HG03558 (cell line): ENCODE results near the gene AHCY.
"Not testable (repeated sequence)": the region's sequence is repeated elsewhere in the genome, so short reads cannot be mapped to it uniquely, and the experiment has no call there.

Experiments
- ATAC-seq: cut with Tn5 transposase; IDR thresholded peaks from one replicate; pipeline ENCODE4 v1.9.1; 2021; ENCODE audit warnings: moderate number of reproducible peaks; ENCODE audit not compliant: unreplicated experiment; ENCODE audit errors: extremely low read depth

The AHCY gene

GRCh38 chr20:34302723-34303533 lies at the start of gene AHCY:
TSS of gene AHCY (minus strand) at chr20:34303355. CDS start at chr20:34303270, 85 bp downstream.
- peak; percentile 63 for ATAC-seq

- ATAC-seq, result no peak
Measured at GRCh38 chr20:34350095-34350494, 46.9 kb upstream of the AHCY start.

DNA sequence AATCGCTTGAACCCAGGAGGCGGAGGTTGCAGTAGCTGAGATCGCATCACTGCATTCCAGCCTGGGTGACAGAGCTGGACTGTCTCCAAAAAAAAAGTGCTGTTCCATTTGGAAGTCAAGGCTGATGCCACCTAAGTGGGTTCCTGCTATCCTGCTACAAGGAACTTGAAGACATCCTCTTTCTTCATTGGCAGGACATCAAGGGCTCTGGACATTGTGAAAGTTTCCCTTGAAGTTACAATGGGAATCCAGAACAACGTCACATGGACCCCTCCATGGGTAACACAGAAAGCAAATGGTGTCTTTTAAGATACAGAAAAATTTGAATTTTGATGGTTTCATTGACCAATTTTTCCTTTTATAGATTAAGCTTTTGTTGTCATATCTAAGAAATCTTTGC lies 44.4 kb upstream of the AHCY start:
- ATAC-seq, result no peak

DNA sequence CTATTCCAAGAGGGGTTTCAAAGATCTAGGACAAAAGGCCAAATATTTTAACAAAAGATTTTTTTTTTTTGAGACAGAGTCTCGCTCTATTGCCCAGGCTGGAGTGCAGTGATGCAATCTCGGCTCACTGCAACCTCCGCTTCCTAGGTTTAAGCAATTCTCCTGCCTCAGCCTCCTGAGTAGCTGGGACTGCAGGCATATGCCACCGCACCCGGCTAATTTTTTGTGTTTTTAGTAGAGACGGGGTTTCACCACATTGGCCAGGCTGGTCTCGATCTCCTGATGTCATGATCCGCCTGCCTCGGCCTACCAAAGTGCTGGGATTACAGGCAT lies 43.3 kb upstream of the AHCY start:
- not testable (repeated sequence) for ATAC-seq

DNA sequence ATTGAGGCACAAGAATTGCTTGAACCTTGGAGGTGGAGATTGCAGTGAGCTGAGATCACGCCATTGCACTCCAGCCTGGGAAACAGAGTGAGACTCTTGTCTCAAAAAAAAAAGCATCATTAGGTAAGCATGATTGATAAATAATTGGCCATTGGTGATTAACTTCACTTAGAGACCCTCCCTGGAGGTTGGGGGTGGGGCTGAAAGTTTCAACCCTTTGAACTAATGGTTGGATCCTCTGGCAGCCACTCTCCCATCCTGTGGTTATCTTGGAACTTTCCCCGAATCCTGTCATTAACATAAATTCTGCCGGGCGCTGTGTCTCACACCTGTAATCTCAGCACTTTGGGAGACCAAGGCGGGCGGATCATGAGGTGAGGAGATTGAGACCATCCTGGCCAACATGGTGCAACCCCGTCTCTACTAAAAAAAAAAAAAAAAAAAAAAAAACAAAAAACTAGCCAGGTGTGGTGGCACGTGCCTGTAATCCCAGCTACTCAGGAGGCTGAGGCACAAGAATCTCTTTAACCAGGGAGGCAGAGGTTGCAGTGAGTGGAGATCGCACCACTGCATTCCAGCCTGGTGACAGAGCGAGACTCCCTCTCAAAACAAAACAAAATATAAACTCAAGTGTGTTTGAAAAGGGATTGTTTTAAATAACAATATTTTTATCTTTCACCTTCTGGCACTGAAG lies 42.8 kb upstream of the AHCY start:
- ATAC-seq, result not testable (repeated sequence)

- ATAC-seq, result no peak
Measured at GRCh38 chr20:34345402-34345736, 42.2 kb upstream of the AHCY start.

GRCh38 chr20:34344238-34344637 lies 41.1 kb upstream of the AHCY start:
- ATAC-seq, result no peak

DNA sequence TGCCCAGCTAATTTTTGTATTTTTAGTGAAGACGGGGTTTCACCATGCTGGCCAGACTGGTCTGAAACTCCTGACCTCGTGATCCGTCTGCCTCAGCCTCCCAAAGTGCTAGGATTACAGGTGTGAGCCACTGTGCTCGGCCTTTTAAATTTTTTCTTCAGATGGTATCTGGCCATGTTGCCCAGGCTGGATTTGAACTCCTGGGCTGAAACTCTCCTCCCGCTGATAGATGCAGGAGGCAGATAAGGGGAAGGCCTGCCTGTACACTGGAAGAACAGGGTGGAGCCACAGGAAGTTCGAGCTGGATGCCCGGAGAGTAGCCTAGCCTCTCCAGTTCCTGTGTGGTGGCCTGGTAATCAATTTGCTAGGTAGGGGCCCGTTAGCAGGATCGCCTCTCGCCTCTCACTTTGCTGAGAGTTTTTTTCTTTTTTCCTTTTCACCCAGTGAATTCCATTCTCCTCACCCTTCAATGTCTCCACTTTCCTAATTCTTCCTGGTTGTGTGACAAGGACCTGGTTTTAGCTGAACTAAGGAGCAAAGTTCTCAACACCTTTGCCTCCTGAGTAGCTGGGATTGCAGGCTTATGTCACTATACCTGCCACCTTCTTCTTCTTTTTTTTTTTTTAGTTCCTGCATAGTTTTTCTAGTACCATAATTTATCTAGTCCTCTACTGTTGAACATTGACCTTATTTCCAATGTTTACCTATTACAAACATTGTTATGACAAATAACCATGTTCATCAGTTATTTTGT lies 40.5 kb upstream of the AHCY start:
- no peak for ATAC-seq

DNA sequence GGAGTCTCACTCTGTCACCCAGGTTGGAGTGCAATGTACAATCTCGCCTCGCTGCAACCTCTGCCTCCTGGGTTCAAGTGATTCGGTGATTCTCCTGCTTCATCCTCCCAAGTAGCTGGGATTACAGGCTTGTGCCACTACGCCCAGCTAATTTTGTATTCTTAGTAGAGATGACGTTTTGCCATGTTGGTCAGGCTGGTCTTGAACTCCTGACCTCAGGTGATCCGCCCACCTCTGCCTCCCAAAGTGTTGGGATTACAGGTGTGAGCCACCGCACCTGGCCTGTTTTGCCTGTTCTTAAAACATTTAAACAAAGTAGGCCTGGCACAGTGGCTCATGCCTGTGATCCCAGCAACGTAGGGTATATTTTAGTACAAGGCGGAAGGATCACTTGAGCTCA lies 38.0 kb upstream of the AHCY start:
- ATAC-seq, result not testable (repeated sequence)

GRCh38 chr20:34340726-34341125 lies 37.6 kb upstream of the AHCY start:
- ATAC-seq, result not testable (repeated sequence)

DNA sequence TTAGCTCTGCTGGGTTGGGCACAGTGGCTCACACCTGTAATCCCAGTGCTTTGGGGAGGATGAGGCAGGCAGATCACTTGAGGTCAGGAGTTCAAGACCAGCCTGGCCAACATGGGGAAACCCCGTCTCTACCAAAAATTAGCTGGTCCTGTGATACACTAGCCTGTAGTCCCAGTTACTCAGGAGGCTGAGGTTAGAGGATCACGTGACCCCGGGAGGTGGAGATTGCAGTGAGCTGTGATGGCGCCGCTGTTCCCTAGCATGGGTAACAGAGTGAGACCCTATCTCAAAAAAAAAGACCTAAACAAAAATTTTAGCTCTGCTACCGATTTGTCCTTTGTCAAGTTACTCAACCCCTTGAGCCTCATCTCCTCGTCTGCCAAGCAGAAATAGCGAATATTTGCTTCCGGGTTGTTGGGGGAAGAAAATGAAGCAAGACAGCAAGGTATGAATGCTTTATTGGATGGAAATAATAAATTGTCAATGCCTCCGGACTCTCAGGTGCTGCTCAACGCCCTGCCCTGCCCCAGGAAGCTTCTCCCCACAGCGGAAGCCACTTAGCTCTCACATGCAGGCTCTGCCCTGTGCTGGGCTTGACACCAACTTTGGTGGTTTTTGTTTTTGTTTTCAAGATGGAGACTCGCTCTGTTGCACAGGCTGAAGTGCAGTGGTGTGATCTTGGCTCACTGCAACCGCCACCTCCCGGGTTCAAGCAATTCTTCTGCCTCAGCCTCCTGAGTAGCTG lies 35.0 kb upstream of the AHCY start:
- ATAC-seq, result no peak

GRCh38 chr20:34337544-34337943 lies 34.4 kb upstream of the AHCY start:
- ATAC-seq, result no peak

GRCh38 chr20:34334654-34335407 lies 31.7 kb upstream of the AHCY start:
- ATAC-seq, result no peak

DNA sequence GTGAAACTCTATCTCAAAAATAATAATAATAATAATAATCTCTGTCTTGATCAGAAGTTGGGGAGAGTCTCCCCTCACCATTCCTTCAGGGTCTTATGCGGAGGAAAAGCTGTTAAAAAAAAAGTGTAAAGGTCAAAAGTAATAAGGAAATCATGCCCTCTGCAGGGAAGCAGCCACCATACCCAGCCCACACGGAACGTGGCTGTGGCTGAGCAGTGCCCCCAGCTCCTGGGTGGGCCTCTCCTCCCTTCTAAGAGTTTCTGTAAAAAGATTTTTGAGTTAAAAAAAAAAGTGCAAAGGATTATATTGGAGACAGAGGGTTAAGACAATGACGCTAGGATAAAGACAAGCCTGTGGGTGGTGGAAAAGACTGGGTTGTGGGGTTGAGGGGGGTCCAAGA lies 30.6 kb upstream of the AHCY start:
- ATAC-seq, result no peak

DNA sequence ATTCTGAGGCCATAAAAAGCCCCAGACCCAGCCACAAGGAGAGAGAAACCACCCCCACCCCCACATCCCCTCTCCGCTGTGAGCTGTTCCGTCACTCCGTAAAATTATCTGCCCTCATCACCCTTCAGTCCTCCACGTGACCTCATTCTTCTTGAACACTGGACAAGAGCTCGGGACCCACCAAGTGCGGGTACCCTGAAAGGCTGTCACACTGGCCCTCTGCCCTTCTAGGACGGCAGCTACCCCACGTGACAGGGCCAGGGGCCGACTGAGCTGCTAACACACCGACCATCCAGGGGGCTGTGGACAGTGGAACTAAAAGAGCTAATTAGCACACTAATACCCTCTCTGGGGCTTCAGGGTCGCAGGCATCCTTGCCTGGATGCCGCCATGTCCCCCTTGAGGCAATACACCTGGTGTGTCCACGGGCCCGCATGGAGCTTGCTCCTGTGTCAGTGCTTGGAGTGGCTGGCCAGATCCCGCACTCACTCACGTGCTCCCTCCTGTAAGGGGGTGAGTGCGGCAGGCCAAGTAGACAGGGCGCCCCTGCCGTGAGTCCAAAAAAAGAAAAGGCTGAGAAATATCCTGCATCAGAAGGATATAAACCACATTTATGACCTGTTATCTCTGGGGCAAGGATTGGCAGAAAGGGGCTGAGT lies 29.2 kb upstream of the AHCY start:
- ATAC-seq, result no peak

GRCh38 chr20:34331838-34332237 lies 28.7 kb upstream of the AHCY start:
- ATAC-seq, result no peak

- ATAC-seq, result not testable (repeated sequence)
Measured at GRCh38 chr20:34330861-34331544, 27.8 kb upstream of the AHCY start.

GRCh38 chr20:34328928-34329677 lies 25.9 kb upstream of the AHCY start:
- no peak for ATAC-seq
